ENCODE data around the gene OTOP3. TPM values are rescaled to one million over a fixed set of nuclear protein-coding genes. Genes with fewer than 3 reads are reported as not detected.
"Not testable (repeated sequence)": the region's sequence is repeated elsewhere in the genome, so short reads cannot be mapped to it uniquely, and the experiment has no call there.

OTOP3 gene
- total RNA-seq, 1 donor from 2014 or later = 0.74 TPM

- no peaks in the 10 kb centered on the region for H3K9me3 ChIP-seq
- no peaks in the 10 kb centered on the region for H3K36me3 ChIP-seq
- H3K27me3 ChIP-seq = no peaks in the 10 kb centered on the region
- intact Hi-C loops (cut with DNase I) = no loop called here
- no peak overlapping the region for H3K27ac ChIP-seq
- no peak for TF ChIP-seq CTCF (IDR thresholded peaks at IDR 0.05)
- TF ChIP-seq POLR2AphosphoS5 (IDR thresholded peaks at IDR 0.05; ENCODE audit: insufficient read depth in 1 of 2, low read depth in 1 of 2) = no peak
- TF ChIP-seq POLR2A (IDR thresholded peaks at IDR 0.05) = no peak
- no peaks in the 10 kb centered on the region for H3K4me1 ChIP-seq
- H3K4me3 ChIP-seq = no peak overlapping the region
- DNase-seq (ENCODE audit: extremely low spot score in 2 of 2) = no peak
Measured at GRCh38 chr17:74907012-74907411, 28.7 kb upstream of the OTOP3 start.

- H3K27ac ChIP-seq; H3K4me1 ChIP-seq; intact Hi-C loops (cut with DNase I); H3K4me3 ChIP-seq; H3K36me3 ChIP-seq; H3K9me3 ChIP-seq; H3K27me3 ChIP-seq; DNase-seq (ENCODE audit: extremely low spot score in 2 of 2): not testable (repeated sequence)
Measured at GRCh38 chr17:74909097-74909496, 26.6 kb upstream of the OTOP3 start.

GRCh38 chr17:74911423-74911822 lies 24.3 kb upstream of the OTOP3 start:
- H3K4me1 ChIP-seq; H3K4me3 ChIP-seq; H3K27me3 ChIP-seq; intact Hi-C loops (cut with DNase I); H3K27ac ChIP-seq; H3K36me3 ChIP-seq; DNase-seq (ENCODE audit: extremely low spot score in 2 of 2); H3K9me3 ChIP-seq: not testable (repeated sequence)

GRCh38 chr17:74916136-74916850 lies 19.4 kb upstream of the OTOP3 start:
- no peak for DNase-seq (ENCODE audit: extremely low spot score in 2 of 2)
- intact Hi-C loops (cut with DNase I) = no loop called here
- Histone ChIP-seq H3K27me3 (no peaks in the 10 kb centered on the region), H3K4me3 (no peak overlapping the region), H3K36me3 (no peaks in the 10 kb centered on the region), H3K9me3 (no peaks in the 10 kb centered on the region), H3K4me1 (peaks cover 7% of the 10 kb centered on the region), H3K27ac (no peak overlapping the region)
- TF ChIP-seq POLR2A (IDR thresholded peaks at IDR 0.05) (no peak), CTCF (IDR thresholded peaks at IDR 0.05) (no peak), POLR2AphosphoS5 (IDR thresholded peaks at IDR 0.05; ENCODE audit: insufficient read depth in 1 of 2, low read depth in 1 of 2) (no peak)

GRCh38 chr17:74916851-74917199 lies 18.9 kb upstream of the OTOP3 start:
- intact Hi-C loops (cut with DNase I) = no loop called here
- no peak overlapping the region for H3K4me3 ChIP-seq
- H3K27me3 ChIP-seq = no peaks in the 10 kb centered on the region
- H3K4me1 ChIP-seq = peaks cover 12% of the 10 kb centered on the region
- TF ChIP-seq CTCF (IDR thresholded peaks at IDR 0.05) (no peak), POLR2AphosphoS5 (IDR thresholded peaks at IDR 0.05; ENCODE audit: insufficient read depth in 1 of 2, low read depth in 1 of 2) (no peak), POLR2A (IDR thresholded peaks at IDR 0.05) (no peak)
- H3K9me3 ChIP-seq = no peaks in the 10 kb centered on the region
- no peaks in the 10 kb centered on the region for H3K36me3 ChIP-seq
- no peak for DNase-seq (ENCODE audit: extremely low spot score in 2 of 2)
- no peak overlapping the region for H3K27ac ChIP-seq

- DNase-seq (ENCODE audit: extremely low spot score in 2 of 2) = no peak
- H3K4me1 ChIP-seq = peaks cover 18% of the 10 kb centered on the region
- no peak overlapping the region for H3K4me3 ChIP-seq
- no peak overlapping the region for H3K27ac ChIP-seq
- TF ChIP-seq CTCF (IDR thresholded peaks at IDR 0.05) (no peak), POLR2A (IDR thresholded peaks at IDR 0.05) (no peak), POLR2AphosphoS5 (IDR thresholded peaks at IDR 0.05; ENCODE audit: insufficient read depth in 1 of 2, low read depth in 1 of 2) (no peak)
- no peaks in the 10 kb centered on the region for H3K36me3 ChIP-seq
- no peaks in the 10 kb centered on the region for H3K27me3 ChIP-seq
- intact Hi-C loops (cut with DNase I) = no loop called here
- no peaks in the 10 kb centered on the region for H3K9me3 ChIP-seq
Measured at GRCh38 chr17:74917430-74917829, 18.3 kb upstream of the OTOP3 start.
